SK-N-SH treated with all-trans-retinoic acid at 6 μM for 48 hours (cell line): ENCODE data around the gene ISX.

ENCODE experiments used
- ATAC-seq: fragments of 200-7000 bp; cut with Tn5 transposase; 3 replicates; pipeline ENCODE4 v1.9.1; 2020; ENCODE audit warnings: mild to moderate bottlenecking, moderate library complexity
- BACH2 ChIP-seq: fragments of 250-450 bp; sonication (Bioruptor Pico); IDR thresholded peaks from 2 replicates; pipeline ENCODE4 v1.9.0; 2021; ENCODE audit warnings: mild to moderate bottlenecking, borderline replicate concordance
- CSDC2 ChIP-seq: fragments of 250-450 bp; sonication (Bioruptor Pico); IDR thresholded peaks from 2 replicates; pipeline ENCODE4 v1.5.0; 2020; ENCODE audit warnings: mild to moderate bottlenecking, moderate library complexity
- CSRNP3 ChIP-seq: fragments of 250-450 bp; sonication (Bioruptor Pico); IDR thresholded peaks from 2 replicates; pipeline ENCODE4 v1.5.1; 2021; ENCODE audit warnings: mild to moderate bottlenecking, moderate library complexity
- ESRRG ChIP-seq: fragments of 250-450 bp; sonication (Bioruptor Pico); IDR thresholded peaks from 2 replicates; pipeline ENCODE4 v1.6.1; 2021; ENCODE audit warnings: mild to moderate bottlenecking
- GLIS3 ChIP-seq: fragments of 250-450 bp; sonication (Bioruptor Pico); IDR thresholded peaks from 2 replicates; pipeline ENCODE4 v1.5.0; 2020; ENCODE audit warnings: mild to moderate bottlenecking, moderate library complexity
- ISL1 ChIP-seq: fragments of 250-450 bp; sonication (Bioruptor Pico); IDR thresholded peaks from 2 replicates; pipeline ENCODE4 v2.1.2; 2022; ENCODE audit warnings: mild to moderate bottlenecking, moderate library complexity
- OSR1 ChIP-seq: fragments of 250-450 bp; sonication (Bioruptor Pico); IDR thresholded peaks from 2 replicates; pipeline ENCODE4 v1.8.0; 2022; ENCODE audit warnings: moderate library complexity, mild to moderate bottlenecking, inconsistent platforms
- PATZ1 ChIP-seq: fragments of 250-450 bp; sonication (Bioruptor Pico); IDR thresholded peaks from 2 replicates; pipeline ENCODE4 v1.8.0; 2020; ENCODE audit warnings: mild to moderate bottlenecking, moderate library complexity, borderline replicate concordance
- PPARA ChIP-seq: fragments of 250-450 bp; sonication (Bioruptor Pico); IDR thresholded peaks from 2 replicates; pipeline ENCODE4 v1.5.0; 2020; ENCODE audit warnings: mild to moderate bottlenecking, borderline replicate concordance
- RARB ChIP-seq: fragments of 250-450 bp; sonication (Bioruptor Pico); IDR thresholded peaks from 2 replicates; pipeline ENCODE4 v1.8.0; 2021; ENCODE audit warnings: mild to moderate bottlenecking, moderate library complexity
- SNAI2 ChIP-seq: fragments of 250-450 bp; sonication (Bioruptor Pico); IDR thresholded peaks from 2 replicates; pipeline ENCODE4 v1.5.0; 2020; ENCODE audit warnings: mild to moderate bottlenecking, moderate library complexity
- TCF4 ChIP-seq: fragments of 250-450 bp; sonication (Bioruptor Pico); IDR thresholded peaks from 2 replicates; pipeline ENCODE4 v1.8.0; 2021; ENCODE audit warnings: mild to moderate bottlenecking, moderate library complexity, borderline replicate concordance
- TOX ChIP-seq: fragments of 250-450 bp; sonication (Bioruptor Pico); IDR thresholded peaks from 2 replicates; pipeline ENCODE4 v1.8.0; 2021; ENCODE audit warnings: mild to moderate bottlenecking, moderate library complexity, borderline replicate concordance
- ZC3H10 ChIP-seq: fragments of 250-450 bp; sonication (Bioruptor Pico); IDR thresholded peaks from 2 replicates; pipeline ENCODE4 v1.5.1; 2021; ENCODE audit warnings: mild to moderate bottlenecking, moderate library complexity
- ZFP3 ChIP-seq: fragments of 250-450 bp; sonication (Bioruptor Pico); IDR thresholded peaks from 2 replicates; pipeline ENCODE4 v1.5.0; 2020; ENCODE audit warnings: mild to moderate bottlenecking, moderate library complexity
- ZFP30 ChIP-seq: fragments of 450-650 bp; formaldehyde crosslinking; IDR thresholded peaks from 2 replicates; pipeline ENCODE4 v1.5.0; 2022; ENCODE audit warnings: mild to moderate bottlenecking, moderate library complexity
- ZNF565 ChIP-seq: fragments of 450-650 bp; formaldehyde crosslinking; conservative IDR thresholded peaks from 2 replicates; pipeline ENCODE4 v1.5.0; 2020; ENCODE audit warnings: low read depth, mild to moderate bottlenecking, moderate library complexity
- ZNF70 ChIP-seq: fragments of 450-650 bp; formaldehyde crosslinking; IDR thresholded peaks from 2 replicates; pipeline ENCODE4 v1.5.0; 2020; ENCODE audit warnings: mild to moderate bottlenecking, moderate library complexity
- ZNF8 ChIP-seq: fragments of 450-650 bp; formaldehyde crosslinking; IDR thresholded peaks from 2 replicates; pipeline ENCODE4 v1.5.0; 2020; ENCODE audit warnings: mild to moderate bottlenecking, moderate library complexity
- TF ChIP-seq, protein P1 (sequence below): fragments of 250-450 bp; sonication (Bioruptor Pico); IDR thresholded peaks from 2 replicates; pipeline ENCODE4 v1.8.0; 2021; ENCODE audit warnings: low read depth, mild to moderate bottlenecking, moderate library complexity, borderline replicate concordance
- TF ChIP-seq, protein P2 (sequence below): fragments of 250-450 bp; sonication (Bioruptor Pico); IDR thresholded peaks from 2 replicates; pipeline ENCODE4 v1.5.0; 2020; ENCODE audit warnings: mild to moderate bottlenecking, moderate library complexity

Gene ISX

DNA sequence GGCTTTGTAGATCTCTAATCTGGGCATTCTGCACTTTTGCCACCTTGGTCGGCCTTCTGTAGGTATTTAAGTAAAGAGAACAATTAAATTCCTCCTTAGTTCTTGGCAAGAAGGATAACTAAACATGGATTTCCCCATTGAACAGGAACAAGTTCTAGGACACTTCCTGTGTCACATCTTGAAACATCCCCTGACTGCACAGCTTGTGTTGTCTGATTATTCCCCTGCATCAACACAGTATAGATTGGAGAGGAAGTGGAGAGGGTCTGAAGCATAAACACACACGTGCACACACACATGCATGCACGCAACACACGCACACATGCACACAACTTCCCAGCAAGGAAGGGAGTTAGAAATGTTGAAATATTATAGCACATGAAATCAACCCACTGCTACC is 8.6 kb downstream of the ISX start:
- no peak for ATAC-seq
- TF ChIP-seq ZNF70 (CRISPR knock-in tag) (no peak), ZFP3 (no peak), SNAI2 (CRISPR knock-in tag) (no peak), PATZ1 (CRISPR knock-in tag) (no peak), CSRNP3 (no peak), OSR1 (CRISPR knock-in tag) (no peak), GLIS3 (CRISPR knock-in tag) (no peak)

DNA sequence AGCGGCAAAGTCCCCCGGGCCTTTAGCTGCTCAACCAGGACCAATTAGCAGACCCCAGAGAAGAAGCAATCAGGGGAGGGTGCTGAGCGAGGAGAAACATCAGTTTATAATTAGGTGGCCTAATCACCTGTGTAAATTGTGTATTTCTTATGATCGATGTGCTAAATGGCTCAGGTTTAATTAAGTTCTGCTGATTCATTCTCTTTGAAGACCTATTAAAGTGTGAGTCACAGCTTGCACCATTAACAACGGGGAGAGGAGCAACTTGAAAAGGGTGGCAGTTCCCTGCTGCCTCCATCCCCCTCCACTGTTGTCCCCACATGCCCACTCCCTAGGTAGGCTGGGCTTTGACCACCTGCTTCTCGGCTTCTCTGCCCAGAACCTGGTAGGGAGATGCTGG is 10.7 kb downstream of the ISX start:
- TF ChIP-seq ZC3H10 (no peak), OSR1 (CRISPR knock-in tag) (no peak), ZNF8 (CRISPR knock-in tag) (no peak), ZFP30 (CRISPR knock-in tag) (no peak), TOX (CRISPR knock-in tag) (no peak), ZNF70 (CRISPR knock-in tag) (no peak), CSDC2 (CRISPR knock-in tag) (no peak), ZNF565 (no peak), CSRNP3 (no peak), SNAI2 (CRISPR knock-in tag) (no peak), ISL1 (CRISPR knock-in tag) (no peak), RARB (CRISPR knock-in tag) (no peak), PPARA (CRISPR knock-in tag) (no peak), BACH2 (CRISPR knock-in tag) (no peak), TCF4 (CRISPR knock-in tag) (no peak), ESRRG (no peak), PATZ1 (CRISPR knock-in tag) (no peak)
- TF ChIP-seq, protein P1, sequence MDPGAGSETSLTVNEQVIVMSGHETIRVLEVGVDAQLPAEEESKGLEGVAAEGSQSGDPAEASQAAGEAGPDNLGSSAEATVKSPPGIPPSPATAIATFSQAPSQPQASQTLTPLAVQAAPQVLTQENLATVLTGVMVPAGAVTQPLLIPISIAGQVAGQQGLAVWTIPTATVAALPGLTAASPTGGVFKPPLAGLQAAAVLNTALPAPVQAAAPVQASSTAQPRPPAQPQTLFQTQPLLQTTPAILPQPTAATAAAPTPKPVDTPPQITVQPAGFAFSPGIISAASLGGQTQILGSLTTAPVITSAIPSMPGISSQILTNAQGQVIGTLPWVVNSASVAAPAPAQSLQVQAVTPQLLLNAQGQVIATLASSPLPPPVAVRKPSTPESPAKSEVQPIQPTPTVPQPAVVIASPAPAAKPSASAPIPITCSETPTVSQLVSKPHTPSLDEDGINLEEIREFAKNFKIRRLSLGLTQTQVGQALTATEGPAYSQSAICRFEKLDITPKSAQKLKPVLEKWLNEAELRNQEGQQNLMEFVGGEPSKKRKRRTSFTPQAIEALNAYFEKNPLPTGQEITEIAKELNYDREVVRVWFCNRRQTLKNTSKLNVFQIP (CRISPR knock-in tag) = no peak
- no peak for ATAC-seq

DNA sequence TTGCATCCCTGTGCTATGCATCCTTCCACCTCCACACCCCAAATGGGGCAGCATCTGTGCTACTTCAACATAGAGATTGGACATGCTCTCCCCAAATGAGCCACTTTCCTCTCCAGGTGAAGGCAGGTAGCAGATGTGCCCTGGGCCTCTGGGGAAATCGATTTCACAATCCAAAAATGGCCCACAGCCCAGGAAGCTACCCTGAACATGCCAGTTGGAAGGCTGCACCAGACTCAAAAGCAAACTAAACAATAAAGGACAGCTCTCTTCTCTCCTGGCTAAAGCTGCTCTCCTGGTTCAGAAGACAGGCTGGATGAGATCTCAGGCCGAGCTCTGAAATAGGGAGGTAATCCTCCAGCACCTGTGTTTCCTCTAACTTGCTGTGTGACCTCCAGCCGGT is 19.7 kb downstream of the ISX start:
- no peak for ATAC-seq
- no peak for TF ChIP-seq ZNF565
- TF ChIP-seq ZNF8 (CRISPR knock-in tag) = no peak
- TF ChIP-seq BACH2 (CRISPR knock-in tag) = no peak
- TF ChIP-seq TCF4 (CRISPR knock-in tag) = no peak
- no peak for TF ChIP-seq ZFP3
- TF ChIP-seq, protein P2, sequence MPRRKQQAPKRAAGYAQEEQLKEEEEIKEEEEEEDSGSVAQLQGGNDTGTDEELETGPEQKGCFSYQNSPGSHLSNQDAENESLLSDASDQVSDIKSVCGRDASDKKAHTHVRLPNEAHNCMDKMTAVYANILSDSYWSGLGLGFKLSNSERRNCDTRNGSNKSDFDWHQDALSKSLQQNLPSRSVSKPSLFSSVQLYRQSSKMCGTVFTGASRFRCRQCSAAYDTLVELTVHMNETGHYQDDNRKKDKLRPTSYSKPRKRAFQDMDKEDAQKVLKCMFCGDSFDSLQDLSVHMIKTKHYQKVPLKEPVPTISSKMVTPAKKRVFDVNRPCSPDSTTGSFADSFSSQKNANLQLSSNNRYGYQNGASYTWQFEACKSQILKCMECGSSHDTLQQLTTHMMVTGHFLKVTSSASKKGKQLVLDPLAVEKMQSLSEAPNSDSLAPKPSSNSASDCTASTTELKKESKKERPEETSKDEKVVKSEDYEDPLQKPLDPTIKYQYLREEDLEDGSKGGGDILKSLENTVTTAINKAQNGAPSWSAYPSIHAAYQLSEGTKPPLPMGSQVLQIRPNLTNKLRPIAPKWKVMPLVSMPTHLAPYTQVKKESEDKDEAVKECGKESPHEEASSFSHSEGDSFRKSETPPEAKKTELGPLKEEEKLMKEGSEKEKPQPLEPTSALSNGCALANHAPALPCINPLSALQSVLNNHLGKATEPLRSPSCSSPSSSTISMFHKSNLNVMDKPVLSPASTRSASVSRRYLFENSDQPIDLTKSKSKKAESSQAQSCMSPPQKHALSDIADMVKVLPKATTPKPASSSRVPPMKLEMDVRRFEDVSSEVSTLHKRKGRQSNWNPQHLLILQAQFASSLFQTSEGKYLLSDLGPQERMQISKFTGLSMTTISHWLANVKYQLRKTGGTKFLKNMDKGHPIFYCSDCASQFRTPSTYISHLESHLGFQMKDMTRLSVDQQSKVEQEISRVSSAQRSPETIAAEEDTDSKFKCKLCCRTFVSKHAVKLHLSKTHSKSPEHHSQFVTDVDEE (CRISPR knock-in tag) = no peak
- no peak for TF ChIP-seq ZNF70 (CRISPR knock-in tag)
- no peak for TF ChIP-seq OSR1 (CRISPR knock-in tag)
- no peak for TF ChIP-seq SNAI2 (CRISPR knock-in tag)
- TF ChIP-seq CSDC2 (CRISPR knock-in tag) = no peak
- no peak for TF ChIP-seq RARB (CRISPR knock-in tag)
- no peak for TF ChIP-seq ISL1 (CRISPR knock-in tag)
- no peak for TF ChIP-seq GLIS3 (CRISPR knock-in tag)
